HEK293 (cell line): ENCODE measurements around the gene MAP1B.

Source experiments
- ZNF274 ChIP-seq, 2 experiments: fragments of 200-500 bp in 1 of 2; fragments of 450-650 bp in 1 of 2; sonication (Bioruptor generic) in 1 of 2; formaldehyde crosslinking in 1 of 2; IDR thresholded peaks; 2 replicates each; pipeline versions ENCODE4 v1.5.1 to v1.6.1; 2014 to 2016; ENCODE audit warnings: borderline replicate concordance in 1 of 2, inconsistent platforms in 1 of 2, low read length in 1 of 2, missing biosample characterization in 1 of 2, missing genetic modification characterization in 1 of 2
- ZNF366 ChIP-seq: fragments of 450-650 bp; formaldehyde crosslinking; conservative IDR thresholded peaks from 2 replicates; pipeline ENCODE4 v1.5.1; 2016; ENCODE audit warnings: missing biosample characterization, missing genetic modification characterization
- ZNF600 ChIP-seq: fragments of 450-650 bp; formaldehyde crosslinking; IDR thresholded peaks from 2 replicates; pipeline ENCODE4 v1.5.1; 2016; ENCODE audit warnings: missing biosample characterization, missing genetic modification characterization
- TF ChIP-seq, protein P1 (sequence below): fragments of 450-650 bp; formaldehyde crosslinking; IDR thresholded peaks from 2 replicates; pipeline ENCODE4 v1.5.1; 2016; ENCODE audit warnings: missing biosample characterization, missing genetic modification characterization

DNA sequence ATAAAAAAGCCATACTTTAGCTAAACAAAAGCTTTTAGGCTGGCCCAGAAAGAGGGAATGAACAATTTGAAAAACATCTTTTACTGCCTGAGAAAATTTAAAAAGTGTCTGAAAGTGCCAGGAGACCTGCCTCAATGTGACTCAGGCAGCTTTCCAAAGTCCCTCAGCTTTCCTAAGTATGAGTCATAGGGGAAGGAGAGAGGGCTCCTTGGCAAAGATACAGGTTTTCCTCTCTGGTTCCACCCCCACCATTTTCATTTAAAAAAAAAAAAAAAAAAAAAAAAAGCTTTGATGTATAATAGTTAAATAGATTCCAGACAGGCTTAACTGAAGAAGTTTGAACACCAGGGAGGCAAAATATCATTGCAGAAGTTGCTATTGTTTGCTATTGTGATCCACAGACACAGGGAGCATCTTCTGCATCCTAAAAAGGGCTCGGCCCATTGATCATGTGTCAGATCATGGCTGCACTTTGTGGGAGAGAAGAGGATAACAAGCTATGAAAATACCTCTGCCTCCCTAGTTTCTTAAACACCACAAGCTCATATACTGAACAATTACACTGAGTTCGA, 141.2 kb downstream of the MAP1B start:
- TF ChIP-seq ZNF274 (IDR thresholded peaks at IDR 0.05; ENCODE audit: low read length) (no peak), ZNF274 (tag by site-specific recombination; IDR thresholded peaks at IDR 0.05; ENCODE audit: borderline replicate concordance) (no peak), ZNF600 (tag by site-specific recombination) (peak; percentile 48; the same call in 1 of the 2 replicates), ZNF366 (tag by site-specific recombination) (peak; percentile 60; the same call in 1 of the 2 replicates)
- TF ChIP-seq, protein P1, sequence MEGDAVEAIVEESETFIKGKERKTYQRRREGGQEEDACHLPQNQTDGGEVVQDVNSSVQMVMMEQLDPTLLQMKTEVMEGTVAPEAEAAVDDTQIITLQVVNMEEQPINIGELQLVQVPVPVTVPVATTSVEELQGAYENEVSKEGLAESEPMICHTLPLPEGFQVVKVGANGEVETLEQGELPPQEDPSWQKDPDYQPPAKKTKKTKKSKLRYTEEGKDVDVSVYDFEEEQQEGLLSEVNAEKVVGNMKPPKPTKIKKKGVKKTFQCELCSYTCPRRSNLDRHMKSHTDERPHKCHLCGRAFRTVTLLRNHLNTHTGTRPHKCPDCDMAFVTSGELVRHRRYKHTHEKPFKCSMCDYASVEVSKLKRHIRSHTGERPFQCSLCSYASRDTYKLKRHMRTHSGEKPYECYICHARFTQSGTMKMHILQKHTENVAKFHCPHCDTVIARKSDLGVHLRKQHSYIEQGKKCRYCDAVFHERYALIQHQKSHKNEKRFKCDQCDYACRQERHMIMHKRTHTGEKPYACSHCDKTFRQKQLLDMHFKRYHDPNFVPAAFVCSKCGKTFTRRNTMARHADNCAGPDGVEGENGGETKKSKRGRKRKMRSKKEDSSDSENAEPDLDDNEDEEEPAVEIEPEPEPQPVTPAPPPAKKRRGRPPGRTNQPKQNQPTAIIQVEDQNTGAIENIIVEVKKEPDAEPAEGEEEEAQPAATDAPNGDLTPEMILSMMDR (tag by site-specific recombination) = no peak
